Measurements from ENCODE around the gene OCRL. TPM values are rescaled to one million over a fixed set of nuclear protein-coding genes. Genes with fewer than 3 reads are reported as not detected.

OCRL gene
- total RNA-seq, 1 donor from 2014 or later: 18.2 TPM

DNA sequence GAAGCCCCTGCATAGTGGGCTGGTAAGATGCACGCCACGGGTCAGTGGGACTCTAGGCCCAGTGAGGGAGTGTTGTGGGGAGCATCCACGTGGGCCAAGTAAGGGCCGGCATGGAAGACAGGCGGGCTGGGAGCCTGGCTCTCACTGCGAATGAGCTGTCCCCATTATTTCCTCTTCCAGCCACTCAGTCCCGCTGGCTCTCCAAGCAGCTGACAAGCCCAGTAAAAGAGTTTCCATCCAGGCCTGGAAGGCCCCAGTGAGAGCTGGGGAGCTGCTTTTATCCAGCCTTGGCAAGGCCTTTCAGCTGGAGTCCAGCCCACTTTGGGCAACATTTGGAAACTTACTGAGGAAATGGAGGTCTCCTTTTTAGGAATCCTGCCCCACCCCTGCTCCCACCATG, 89.8 kb downstream of the OCRL start:
- Histone ChIP-seq H3K27me3 (ENCODE audit: control insufficient read depth, insufficient read depth, low read length) (no peaks in the 10 kb centered on the region), H3K4me3 (ENCODE audit: low read depth, low read length) (no peak overlapping the region), H3K36me3 (ENCODE audit: control insufficient read depth, insufficient read depth, low read length) (no peaks in the 10 kb centered on the region)
- DNase-seq (ENCODE audit: low read depth): no peak
- FAIRE-seq: no peak
- TF ChIP-seq, protein P1, sequence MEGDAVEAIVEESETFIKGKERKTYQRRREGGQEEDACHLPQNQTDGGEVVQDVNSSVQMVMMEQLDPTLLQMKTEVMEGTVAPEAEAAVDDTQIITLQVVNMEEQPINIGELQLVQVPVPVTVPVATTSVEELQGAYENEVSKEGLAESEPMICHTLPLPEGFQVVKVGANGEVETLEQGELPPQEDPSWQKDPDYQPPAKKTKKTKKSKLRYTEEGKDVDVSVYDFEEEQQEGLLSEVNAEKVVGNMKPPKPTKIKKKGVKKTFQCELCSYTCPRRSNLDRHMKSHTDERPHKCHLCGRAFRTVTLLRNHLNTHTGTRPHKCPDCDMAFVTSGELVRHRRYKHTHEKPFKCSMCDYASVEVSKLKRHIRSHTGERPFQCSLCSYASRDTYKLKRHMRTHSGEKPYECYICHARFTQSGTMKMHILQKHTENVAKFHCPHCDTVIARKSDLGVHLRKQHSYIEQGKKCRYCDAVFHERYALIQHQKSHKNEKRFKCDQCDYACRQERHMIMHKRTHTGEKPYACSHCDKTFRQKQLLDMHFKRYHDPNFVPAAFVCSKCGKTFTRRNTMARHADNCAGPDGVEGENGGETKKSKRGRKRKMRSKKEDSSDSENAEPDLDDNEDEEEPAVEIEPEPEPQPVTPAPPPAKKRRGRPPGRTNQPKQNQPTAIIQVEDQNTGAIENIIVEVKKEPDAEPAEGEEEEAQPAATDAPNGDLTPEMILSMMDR (IDR thresholded peaks at IDR 0.05; ENCODE audit: insufficient read depth, low read length, severe bottlenecking): no peak

DNA sequence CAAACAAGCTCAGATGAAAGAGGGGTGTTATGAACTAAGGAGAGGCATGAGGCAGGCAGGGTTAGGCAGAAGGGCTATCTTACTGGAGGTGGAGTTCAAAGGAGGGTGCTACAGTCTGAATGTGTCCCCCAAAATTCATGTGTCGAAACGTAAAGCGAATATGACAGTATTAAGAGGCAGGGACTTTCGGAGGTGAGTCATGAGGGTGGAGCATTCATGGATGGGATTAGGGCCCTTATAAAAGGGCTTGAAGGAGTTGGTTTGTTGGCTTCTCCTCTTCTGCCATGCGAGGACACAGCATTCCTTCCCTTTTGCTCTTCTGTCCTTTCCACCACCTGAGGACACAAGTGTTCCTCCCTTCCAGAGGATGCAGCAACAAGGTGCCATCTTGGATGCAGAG, 91.8 kb downstream of the OCRL start:
- TF ChIP-seq, protein P1 (IDR thresholded peaks at IDR 0.05; ENCODE audit: insufficient read depth, low read length, severe bottlenecking): no peak
- Histone ChIP-seq H3K36me3 (ENCODE audit: control insufficient read depth, insufficient read depth, low read length) (no peaks in the 10 kb centered on the region), H3K27me3 (ENCODE audit: control insufficient read depth, insufficient read depth, low read length) (no peaks in the 10 kb centered on the region), H3K4me3 (ENCODE audit: low read depth, low read length) (no peak overlapping the region)
- peak; percentile 70 for FAIRE-seq
- peak; percentile 20 for DNase-seq (ENCODE audit: low read depth)

DNA sequence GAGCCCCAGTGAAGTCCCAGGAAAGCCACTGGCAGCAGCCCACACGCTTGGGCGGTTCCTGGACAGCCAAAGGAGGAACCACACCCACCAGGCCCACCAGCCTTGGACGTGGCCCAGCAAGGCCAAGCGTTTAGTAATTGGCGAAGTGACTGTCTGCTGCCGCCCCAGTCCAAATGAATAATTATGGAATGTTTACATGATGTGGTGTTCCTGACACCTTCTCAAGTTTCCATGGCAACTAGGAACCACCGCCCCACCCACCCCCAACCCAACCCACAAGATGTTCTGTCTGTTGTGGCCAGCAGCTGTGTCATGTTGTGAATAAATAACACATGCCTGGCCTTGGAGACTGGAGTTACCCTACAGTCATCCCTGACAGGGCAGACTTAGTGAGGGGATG, 92.4 kb downstream of the OCRL start:
- FAIRE-seq (no peak), DNase-seq (ENCODE audit: low read depth) (peak; percentile 3)
- H3K36me3 ChIP-seq (ENCODE audit: control insufficient read depth, insufficient read depth, low read length): no peaks in the 10 kb centered on the region

DNA sequence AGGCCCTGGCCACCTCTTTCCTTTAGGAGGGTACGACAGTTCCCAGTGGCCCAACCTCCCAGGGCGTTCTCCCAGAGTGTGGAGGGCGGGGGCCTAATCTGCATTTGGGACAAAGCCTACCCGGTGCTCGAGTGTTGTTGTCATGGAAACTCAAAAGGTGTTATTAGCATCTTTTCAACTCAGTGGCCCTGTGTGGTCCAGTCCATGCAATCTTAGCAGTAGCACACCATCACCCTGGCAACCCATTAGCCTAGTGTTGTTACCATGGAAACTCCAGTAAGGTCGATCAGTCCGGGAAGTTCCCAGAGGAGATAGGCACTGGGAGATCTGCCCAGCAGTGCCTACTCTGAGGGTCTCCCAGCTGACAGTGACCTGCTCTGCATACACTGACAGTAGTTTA, 94.5 kb downstream of the OCRL start:
- H3K4me3 ChIP-seq (ENCODE audit: low read depth, low read length): no peak overlapping the region
- H3K27me3 ChIP-seq (ENCODE audit: control insufficient read depth, insufficient read depth, low read length): no peaks in the 10 kb centered on the region
- FAIRE-seq: peak; percentile 7
- DNase-seq (ENCODE audit: low read depth): no peak
- TF ChIP-seq, protein P1 (IDR thresholded peaks at IDR 0.05; ENCODE audit: insufficient read depth, low read length, severe bottlenecking): no peak
- H3K36me3 ChIP-seq (ENCODE audit: control insufficient read depth, insufficient read depth, low read length): no peaks in the 10 kb centered on the region

More for the DNA sequence above, 92.4 kb downstream of the OCRL start:
- TF ChIP-seq, protein P1 (IDR thresholded peaks at IDR 0.05; ENCODE audit: insufficient read depth, low read length, severe bottlenecking): no peak
- Histone ChIP-seq H3K4me3 (ENCODE audit: low read depth, low read length) (no peak overlapping the region), H3K27me3 (ENCODE audit: control insufficient read depth, insufficient read depth, low read length) (no peaks in the 10 kb centered on the region)

DNA sequence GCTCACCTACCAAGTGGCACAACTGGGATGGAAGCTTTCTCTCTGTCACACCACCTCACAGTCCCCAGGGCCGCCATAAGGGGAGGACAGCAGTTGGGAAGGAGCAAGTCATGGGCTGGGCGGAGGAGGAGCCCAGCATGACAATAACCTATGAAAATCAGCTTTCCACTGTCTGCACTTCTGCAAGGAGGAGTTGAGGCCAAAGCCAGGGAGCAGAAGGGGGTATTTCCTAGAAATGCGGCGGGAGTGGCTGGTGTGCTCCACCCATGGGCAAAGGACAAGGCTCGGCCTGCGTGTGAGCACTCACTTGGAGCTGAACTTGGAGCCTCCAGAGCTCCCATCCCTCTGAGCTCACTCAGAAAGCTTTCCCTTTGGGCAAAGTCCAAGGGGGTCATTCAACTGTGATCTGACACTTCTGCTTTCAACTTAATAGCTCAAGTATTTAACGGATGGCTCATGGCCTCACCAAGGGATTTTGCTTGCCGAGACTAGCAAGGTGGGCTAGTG, 96.2 kb downstream of the OCRL start:
- TF ChIP-seq, protein P1 (IDR thresholded peaks at IDR 0.05; ENCODE audit: insufficient read depth, low read length, severe bottlenecking): no peak
- no peak for FAIRE-seq
- no peaks in the 10 kb centered on the region for H3K36me3 ChIP-seq (ENCODE audit: control insufficient read depth, insufficient read depth, low read length)
- DNase-seq (ENCODE audit: low read depth): peak; percentile 66
- H3K27me3 ChIP-seq (ENCODE audit: control insufficient read depth, insufficient read depth, low read length): no peaks in the 10 kb centered on the region
- no peak overlapping the region for H3K4me3 ChIP-seq (ENCODE audit: low read depth, low read length)
